BE2C (cell line): ENCODE data around the gene EIF5A.

Experiments used
- DNase-seq: peaks from one replicate; pipeline ENCODE4 v3.0.0-alpha.2; 2020
- H3K27me3 ChIP-seq: fragments of 250-450 bp; sonication (Bioruptor Pico); 2 replicates; pipeline ENCODE4 v1.5.1; 2020; ENCODE audit warnings: mild to moderate bottlenecking
- H3K36me3 ChIP-seq: fragments of 250-450 bp; sonication (Bioruptor Pico); 2 replicates; pipeline ENCODE4 v1.5.1; 2020; ENCODE audit warnings: mild to moderate bottlenecking
- H3K4me1 ChIP-seq: fragments of 250-450 bp; sonication (Bioruptor Pico); 2 replicates; pipeline ENCODE4 v1.5.1; 2020
- H3K4me3 ChIP-seq: 2 replicates; pipeline ENCODE4 v1.5.1; 2011; ENCODE audit warnings: low read depth, low read length
- H3K9me3 ChIP-seq: fragments of 250-450 bp; sonication (Bioruptor Pico); 2 replicates; pipeline ENCODE4 v1.5.1; 2020
- CTCF ChIP-seq: IDR thresholded peaks from 2 replicates; pipeline ENCODE4 v1.5.1; 2012; ENCODE audit warnings: mild to moderate bottlenecking, low read depth, low read length

Gene EIF5A

GRCh38 chr17:7283471-7284216 is 23.8 kb upstream of the EIF5A start:
- TF ChIP-seq CTCF: no peak
- Histone ChIP-seq H3K27me3 (no peaks in the 10 kb centered on the region), H3K4me3 (no peak overlapping the region), H3K9me3 (no peaks in the 10 kb centered on the region), H3K36me3 (no peaks in the 10 kb centered on the region), H3K4me1 (no peaks in the 10 kb centered on the region)
- no peak for DNase-seq

- Histone ChIP-seq H3K4me1 (no peaks in the 10 kb centered on the region), H3K4me3 (no peak overlapping the region), H3K9me3 (no peaks in the 10 kb centered on the region), H3K36me3 (no peaks in the 10 kb centered on the region), H3K27me3 (no peaks in the 10 kb centered on the region; the same call in 1 of the 2 replicates)
- no peak for DNase-seq
- no peak for TF ChIP-seq CTCF
These were observed 22.5 kb upstream of the EIF5A start for GRCh38 chr17:7284911-7285310.

GRCh38 chr17:7285679-7286078 is 21.7 kb upstream of the EIF5A start:
- no peak for TF ChIP-seq CTCF
- Histone ChIP-seq H3K27me3 (peaks cover 4% of the 10 kb centered on the region; the same call in 1 of the 2 replicates), H3K9me3 (no peaks in the 10 kb centered on the region), H3K36me3 (no peaks in the 10 kb centered on the region), H3K4me1 (no peaks in the 10 kb centered on the region), H3K4me3 (no peak overlapping the region)
- DNase-seq: no peak

GRCh38 chr17:7289256-7290032 is 18.0 kb upstream of the EIF5A start:
- H3K36me3 ChIP-seq: no peaks in the 10 kb centered on the region
- no peaks in the 10 kb centered on the region for H3K9me3 ChIP-seq
- H3K4me1 ChIP-seq: no peaks in the 10 kb centered on the region
- peaks cover 28% of the 10 kb centered on the region for H3K27me3 ChIP-seq
- no peak overlapping the region for H3K4me3 ChIP-seq
- TF ChIP-seq CTCF: no peak
- DNase-seq: no peak

GRCh38 chr17:7290166-7290565 is 17.3 kb upstream of the EIF5A start:
- Histone ChIP-seq H3K9me3 (no peaks in the 10 kb centered on the region), H3K4me3 (no peak overlapping the region), H3K27me3 (peaks cover 28% of the 10 kb centered on the region), H3K4me1 (no peaks in the 10 kb centered on the region), H3K36me3 (no peaks in the 10 kb centered on the region)
- TF ChIP-seq CTCF: no peak
- DNase-seq: no peak

GRCh38 chr17:7290685-7291084 is 16.7 kb upstream of the EIF5A start:
- Histone ChIP-seq H3K36me3 (no peaks in the 10 kb centered on the region), H3K4me1 (no peaks in the 10 kb centered on the region), H3K9me3 (no peaks in the 10 kb centered on the region), H3K27me3 (peaks cover 28% of the 10 kb centered on the region), H3K4me3 (no peak overlapping the region)
- DNase-seq: no peak
- no peak for TF ChIP-seq CTCF
